Lung (tissue), 12 donors: ENCODE measurements around the gene CGN. TPM values are rescaled to one million over a fixed set of nuclear protein-coding genes. Genes with fewer than 3 reads are reported as not detected.

Experiments used
- ATAC-seq: fragments of 200-7000 bp; cut with Tn5 transposase; one replicate; pipeline ENCODE4 v1.9.1; 2020; ENCODE audit warnings: moderate number of reproducible peaks; ENCODE audit not compliant: insufficient read depth, low FRiP score
- DNase-seq, 3 donors: peaks; one replicate each; pipeline ENCODE4 v3.0.0-alpha.2; 2013 to 2017
- H3K27ac ChIP-seq, 2 donors: one replicate each; pipeline ENCODE4 v1.5.1; 2013; ENCODE audit warnings: mild to moderate bottlenecking in 2 of 2, moderate library complexity in 2 of 2, control low read depth in 1 of 2, inconsistent platforms in 1 of 2, low read depth in 1 of 2, low read length in 1 of 2
- H3K27me3 ChIP-seq, 3 donors: one replicate each; pipeline ENCODE4 v1.5.1; 2013; ENCODE audit warnings: low read length in 2 of 3; ENCODE audit not compliant: control insufficient read depth in 3 of 3, insufficient read depth in 3 of 3
- H3K36me3 ChIP-seq, 4 donors: one replicate each; pipeline ENCODE4 v1.5.1; 2013; ENCODE audit warnings: low read length in 4 of 4, mild to moderate bottlenecking in 1 of 4, moderate library complexity in 1 of 4; ENCODE audit not compliant: control insufficient read depth in 4 of 4, insufficient read depth in 4 of 4
- H3K4me1 ChIP-seq, 5 donors: one replicate each; pipeline ENCODE4 v1.5.1; 2013; ENCODE audit warnings: low read length in 5 of 5, mild to moderate bottlenecking in 2 of 5, moderate library complexity in 1 of 5; ENCODE audit not compliant: control insufficient read depth in 5 of 5, insufficient read depth in 5 of 5
- H3K4me3 ChIP-seq: one replicate; pipeline ENCODE4 v1.5.1; 2013; ENCODE audit warnings: mild to moderate bottlenecking, control low read depth, moderate library complexity
- H3K9ac ChIP-seq, 2 donors: one replicate each; pipeline ENCODE4 v1.5.1; 2013; ENCODE audit warnings: low read length in 2 of 2, control low read depth in 1 of 2; ENCODE audit not compliant: insufficient read depth in 1 of 2
- H3K9me3 ChIP-seq, 4 donors: one replicate each; pipeline ENCODE4 v1.5.1; 2013; ENCODE audit warnings: low read length in 3 of 4, mild to moderate bottlenecking in 1 of 4, moderate library complexity in 1 of 4; ENCODE audit not compliant: control insufficient read depth in 4 of 4, insufficient read depth in 3 of 4
- WGBS, 2 donors: extraction: QIAGEN DNeasy Blood & Tissue Kit; methylation state at CpG; one replicate each; pipeline ENCODE4 v1.1.7; 2013; 5-methylcytosine and 5-hydroxymethylcytosine counted together
- polyA plus RNA-seq, 2 donors: library from polyadenylated mRNA; stranded (reverse); fragments of 200-250 nt; gene quantifications; one replicate each; pipeline ENCODE4 v1.2.1, GENCODE V29; 2013
- total RNA-seq, 2 donors: library from RNA; depleted of rRNA in 1 of 2; stranded (reverse); fragments of >200 nt in 1 of 2; gene quantifications; one replicate each; pipeline ENCODE4 v1.2.1, GENCODE V29; 2014 to 2021
- TF ChIP-seq, protein P1 (sequence below): IDR thresholded peaks from 2 replicates; pipeline ENCODE4 v1.5.1; 2012; ENCODE audit warnings: mild to moderate bottlenecking; ENCODE audit errors: control extremely low read depth, extremely low read depth
- donor health status: control.
- donor health status: control.
- donor health status: Bipolar disorder and iron deficiency.
- donor health status: healthy.
- donor health status: DM: yes; HTN: yes; CAD: no.

Gene CGN
- total and polyA plus RNA-seq, 4 donors = 23.4 to 74.9 (median 36.8) TPM

DNA sequence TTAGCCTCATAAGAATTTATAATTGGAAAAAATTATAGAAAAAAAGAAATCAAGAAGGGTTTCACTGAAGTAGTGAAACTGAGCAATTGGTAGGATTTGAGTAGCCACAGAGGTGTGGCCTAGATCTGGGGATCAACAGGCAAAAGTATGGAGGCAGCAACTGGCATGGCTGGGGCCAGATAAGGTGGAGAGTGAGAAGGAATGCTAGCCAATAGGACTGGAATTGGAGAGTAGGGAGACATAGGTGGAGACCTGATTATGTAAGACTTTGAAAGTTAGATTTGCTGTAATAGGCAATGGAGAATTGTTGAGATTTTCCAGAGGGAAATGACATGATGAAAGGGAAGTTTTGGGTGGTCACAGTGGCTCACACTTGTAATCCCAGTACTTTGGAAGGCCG is 24.6 kb upstream of the CGN start:
- DNase-seq = no peak
- Histone ChIP-seq H3K36me3 (no peaks in the 10 kb centered on the region), H3K27me3 (no peaks in the 10 kb centered on the region), H3K27ac (no peak overlapping the region), H3K9me3 (peaks cover 0 to 2% (median 1%) of the 10 kb centered on the region in 4 donors), H3K4me1 (no peaks in the 10 kb centered on the region), H3K4me3 (no peak overlapping the region), H3K9ac (no peak overlapping the region)
- WGBS, 2 donors = 88 to 94% methylated on average over 1 of the region's 1 CpG
- ATAC-seq = no peak
- TF ChIP-seq, protein P1, sequence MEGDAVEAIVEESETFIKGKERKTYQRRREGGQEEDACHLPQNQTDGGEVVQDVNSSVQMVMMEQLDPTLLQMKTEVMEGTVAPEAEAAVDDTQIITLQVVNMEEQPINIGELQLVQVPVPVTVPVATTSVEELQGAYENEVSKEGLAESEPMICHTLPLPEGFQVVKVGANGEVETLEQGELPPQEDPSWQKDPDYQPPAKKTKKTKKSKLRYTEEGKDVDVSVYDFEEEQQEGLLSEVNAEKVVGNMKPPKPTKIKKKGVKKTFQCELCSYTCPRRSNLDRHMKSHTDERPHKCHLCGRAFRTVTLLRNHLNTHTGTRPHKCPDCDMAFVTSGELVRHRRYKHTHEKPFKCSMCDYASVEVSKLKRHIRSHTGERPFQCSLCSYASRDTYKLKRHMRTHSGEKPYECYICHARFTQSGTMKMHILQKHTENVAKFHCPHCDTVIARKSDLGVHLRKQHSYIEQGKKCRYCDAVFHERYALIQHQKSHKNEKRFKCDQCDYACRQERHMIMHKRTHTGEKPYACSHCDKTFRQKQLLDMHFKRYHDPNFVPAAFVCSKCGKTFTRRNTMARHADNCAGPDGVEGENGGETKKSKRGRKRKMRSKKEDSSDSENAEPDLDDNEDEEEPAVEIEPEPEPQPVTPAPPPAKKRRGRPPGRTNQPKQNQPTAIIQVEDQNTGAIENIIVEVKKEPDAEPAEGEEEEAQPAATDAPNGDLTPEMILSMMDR = no peak

DNA sequence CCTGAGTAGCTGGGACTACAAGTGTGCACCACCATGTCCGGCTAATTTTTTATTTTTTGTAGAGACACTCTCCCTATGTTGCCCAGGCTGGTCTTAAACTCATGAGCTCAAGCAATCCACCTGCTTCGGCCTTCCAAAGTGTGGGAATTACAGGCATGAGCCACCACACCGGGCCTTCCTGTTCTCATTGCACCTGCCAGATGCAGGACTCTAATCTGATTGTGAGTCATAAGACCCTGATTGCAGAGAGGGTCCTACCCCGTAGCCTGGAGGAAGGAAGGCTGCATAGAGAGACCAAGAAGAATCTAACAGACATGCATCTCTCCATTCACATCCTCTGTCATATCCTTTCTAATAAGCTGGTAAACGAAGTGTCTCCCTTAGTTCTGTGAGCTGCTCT is 19.5 kb upstream of the CGN start:
- 83 to 85% methylated on average over 5 of the region's 5 CpGs for whole genome bisulfite sequencing, 2 donors

DNA sequence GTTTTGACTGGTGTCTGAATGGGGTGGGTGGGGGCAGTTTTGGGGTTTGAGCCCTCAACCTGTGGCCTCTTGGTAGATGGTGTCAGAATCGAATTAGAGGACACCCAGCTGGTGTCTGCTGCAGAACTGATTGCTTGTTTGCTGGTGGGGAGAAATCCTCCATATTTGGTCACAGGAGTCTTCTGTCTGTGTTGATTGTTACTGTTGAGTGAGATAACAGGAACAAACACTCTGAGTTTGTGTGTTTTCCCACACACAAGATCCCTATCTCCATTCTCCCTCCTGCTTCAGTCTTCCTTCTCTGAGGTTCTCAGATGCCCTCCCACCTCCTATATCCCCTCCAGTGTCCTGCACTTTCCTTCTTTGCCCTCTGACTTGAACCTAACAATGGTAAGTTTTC is 19.1 kb upstream of the CGN start:
- H3K4me1 ChIP-seq = peaks cover 0 to 6% (median 0%) of the 10 kb centered on the region in 5 donors

More for the DNA sequence above, 19.5 kb upstream of the CGN start:
- H3K9ac ChIP-seq = no peak overlapping the region
- no peak overlapping the region for H3K27ac ChIP-seq
- H3K36me3 ChIP-seq = no peaks in the 10 kb centered on the region
- H3K27me3 ChIP-seq = no peaks in the 10 kb centered on the region
- H3K9me3 ChIP-seq = no peaks in the 10 kb centered on the region
- peaks cover 0 to 6% (median 0%) of the 10 kb centered on the region in 5 donors for H3K4me1 ChIP-seq
- H3K4me3 ChIP-seq = no peak overlapping the region
- DNase-seq (no peak), ATAC-seq (no peak)
- TF ChIP-seq, protein P1 = no peak

More for the DNA sequence above, 19.1 kb upstream of the CGN start:
- Histone ChIP-seq H3K9me3 (no peaks in the 10 kb centered on the region), H3K4me3 (no peak overlapping the region), H3K36me3 (no peaks in the 10 kb centered on the region), H3K27me3 (no peaks in the 10 kb centered on the region), H3K9ac (no peak overlapping the region), H3K27ac (no peak overlapping the region)
- WGBS, 2 donors = 62 to 75% methylated on average over 1 of the region's 1 CpG
- ATAC-seq (no peak), DNase-seq (no peak)
- TF ChIP-seq, protein P1 = no peak
